Heart left ventricle (tissue), 16 donors: ENCODE results near the gene UBE2QL1. TPM values are rescaled to one million over a fixed set of nuclear protein-coding genes. Genes with fewer than 3 reads are reported as not detected.

Experiments used
- ATAC-seq, 4 donors: fragments of 200-7000 bp; cut with Tn5 transposase; one replicate each; pipeline ENCODE4 v1.9.1; 2020 to 2022; ENCODE audit warnings: moderate library complexity in 4 of 4, mild to moderate bottlenecking in 3 of 4, moderate number of reproducible peaks in 1 of 4
- DNase-seq, 5 donors: peaks; one replicate each; pipeline ENCODE4 v3.0.0-alpha.2; 2020
- H3K27ac ChIP-seq, 12 donors: fragments of 200-600 bp; sonication (generic) in 4 of 12; one replicate each; pipeline versions ENCODE4 v1.5.0 to v1.8.0; 2016 to 2022; ENCODE audit warnings: mild to moderate bottlenecking in 2 of 12
- H3K27me3 ChIP-seq, 9 donors: fragments of 200-600 bp; sonication (generic) in 2 of 9; one replicate each; pipeline versions ENCODE4 v1.5.1 to v1.8.0; 2016 to 2022; ENCODE audit warnings: mild to moderate bottlenecking in 3 of 9
- H3K36me3 ChIP-seq, 9 donors: fragments of 200-600 bp; sonication (generic) in 2 of 9; one replicate each; pipeline versions ENCODE4 v1.5.0 to v1.8.0; 2018 to 2022; ENCODE audit warnings: mild to moderate bottlenecking in 2 of 9
- H3K4me1 ChIP-seq, 12 donors: fragments of 200-600 bp; sonication (generic) in 4 of 12; one replicate each; pipeline versions ENCODE4 v1.5.0 to v1.8.0; 2016 to 2022; ENCODE audit warnings: mild to moderate bottlenecking in 3 of 12
- H3K4me3 ChIP-seq, 12 donors: fragments of 200-600 bp; sonication (generic) in 4 of 12; one replicate each; pipeline versions ENCODE4 v1.5.0 to v1.8.0; 2017 to 2022; ENCODE audit warnings: mild to moderate bottlenecking in 9 of 12, moderate library complexity in 4 of 12
- H3K9me3 ChIP-seq, 12 donors: fragments of 200-600 bp; sonication (generic) in 4 of 12; one replicate each; pipeline versions ENCODE4 v1.5.0 to v1.8.0; 2016 to 2022; ENCODE audit warnings: mild to moderate bottlenecking in 1 of 12
- POLR2A ChIP-seq, 2 donors: fragments of 450-650 bp; IDR thresholded peaks; one replicate each; pipeline ENCODE4 v1.6.1; 2017; ENCODE audit warnings: antibody characterized with exemption in 2 of 2, mild to moderate bottlenecking in 2 of 2, moderate library complexity in 2 of 2
- WGBS, 4 donors: extraction: QIAGEN DNeasy Blood & Tissue Kit in 2 of 4; methylation state at CpG; one replicate each; pipeline versions ENCODE4 v1.1.5 to v1.1.7; 2013 to 2018; 5-methylcytosine and 5-hydroxymethylcytosine counted together
- intact Hi-C, 10 donors: fragments of 100-400 bp; cut with DNase I; formaldehyde crosslinking; loops; one replicate each; pipeline versions ENCODE4 v1.11.1 to v1.14.2; 2022
- polyA plus RNA-seq, 2 donors: library from polyadenylated mRNA; stranded (reverse); fragments of 200-250 nt; gene quantifications; one replicate each; pipeline ENCODE4 v1.2.3, GENCODE V29; 2013
- total RNA-seq, 9 donors: library from RNA; depleted of rRNA in 2 of 9; stranded (reverse); fragments of >200 nt in 2 of 9; fragmentation: NEBNext Ultra II Directional in 3 of 9; extraction: Animal tissue kit (Norgen Biotek cat#: 25700) in 3 of 9; gene quantifications; one replicate each; pipeline versions ENCODE4 v1.1.0 to v1.2.4, GENCODE V29; 2016 to 2023
- TF ChIP-seq, protein P1 (sequence below), 12 donors: fragments of 200-600 bp; sonication (generic) in 4 of 12; IDR thresholded peaks; one replicate each; pipeline versions ENCODE4 v1.5.0 to v1.8.0; 2018 to 2022; ENCODE audit warnings: antibody characterized with exemption in 12 of 12, mild to moderate bottlenecking in 5 of 12
- donor health status: ischemic (EF 13 %, LVEDD 7.1; RV severe dilation, severe dysfunction).
- donor health status: healthy with polysubstance abuse.
- donor health status: DM: no; HTN: yes; CAD: no.
- donor health status: DM: no; HTN: no; CAD: no.
- donor health status: ischemic (EF 25% LVEDD 6.9; RV normal size, moderate dysfunction).
- donor health status: ischemic (EF 25% LVEDD 5.7; RV mildly dilated, moderate dysfunction).
- donor health status: healthy.
- donor health status: DM: yes; HTN: yes; CAD: no.
- donor health status: ischemic (EF 35%, LVEDD 5.7; RV mildly dilated, moderate dysfunction).
- donor health status: nonischemic (EF 11% LVEDD 7.7; RV severe dilation, severe dysfunction).
- donor health status: DM: yes; HTN: yes; CAD: no.
- donor health status: PGD.
- donor health status: ischemic (EF 29% LVEDD 5.4; RV normal size, mild dysfunction).
- donor health status: nonischemic (EF 23%, LVEDD 6.1; RV moderate dilation, normal function).

Gene UBE2QL1
- total and polyA plus RNA-seq, 11 donors, result 9.8 to 32.0 (median 19.7) TPM

DNA sequence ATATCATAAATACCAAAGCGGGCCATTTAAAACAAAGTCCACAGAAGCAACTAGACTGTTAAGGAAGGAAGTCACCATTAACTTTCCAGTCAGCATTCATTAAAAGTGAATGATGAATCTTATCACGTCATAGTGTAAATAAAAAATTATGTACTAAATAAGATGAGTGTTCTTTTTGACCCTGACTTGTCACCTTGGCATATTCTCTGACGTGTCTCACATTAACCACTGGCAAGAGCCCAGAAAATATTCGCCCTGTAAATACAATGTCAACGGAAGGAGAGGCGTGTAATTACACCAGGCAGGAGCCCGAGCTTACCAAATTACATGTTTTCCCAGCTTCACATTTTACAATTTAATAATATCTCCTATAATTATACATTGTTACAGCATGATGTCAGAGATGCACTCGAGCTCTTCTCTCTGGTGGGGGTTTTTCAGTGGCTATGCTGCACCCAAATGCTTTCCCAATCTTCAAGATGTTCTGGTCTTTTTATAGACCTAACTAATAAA lies 29.3 kb upstream of the UBE2QL1 start:
- Histone ChIP-seq H3K36me3 (no peaks in the 10 kb centered on the region), H3K4me1 (peaks cover 0 to 8% (median 0%) of the 10 kb centered on the region in 12 donors), H3K9me3 (no peaks in the 10 kb centered on the region), H3K4me3 (no peak overlapping the region), H3K27me3 (no peaks in the 10 kb centered on the region), H3K27ac (peak overlapping the region in 2 of 12 donors; percentile 3 to 47)
- 29 to 38% (median 30%) methylated on average over 8 of the region's 8 CpGs for WGBS, 4 donors
- ATAC-seq, result peak in 2 of 4 donors; percentile 60 to 70
- intact Hi-C loops, result no loop called here
- no peak for TF ChIP-seq POLR2A (IDR thresholded peaks at IDR 0.05)
- TF ChIP-seq, protein P1, sequence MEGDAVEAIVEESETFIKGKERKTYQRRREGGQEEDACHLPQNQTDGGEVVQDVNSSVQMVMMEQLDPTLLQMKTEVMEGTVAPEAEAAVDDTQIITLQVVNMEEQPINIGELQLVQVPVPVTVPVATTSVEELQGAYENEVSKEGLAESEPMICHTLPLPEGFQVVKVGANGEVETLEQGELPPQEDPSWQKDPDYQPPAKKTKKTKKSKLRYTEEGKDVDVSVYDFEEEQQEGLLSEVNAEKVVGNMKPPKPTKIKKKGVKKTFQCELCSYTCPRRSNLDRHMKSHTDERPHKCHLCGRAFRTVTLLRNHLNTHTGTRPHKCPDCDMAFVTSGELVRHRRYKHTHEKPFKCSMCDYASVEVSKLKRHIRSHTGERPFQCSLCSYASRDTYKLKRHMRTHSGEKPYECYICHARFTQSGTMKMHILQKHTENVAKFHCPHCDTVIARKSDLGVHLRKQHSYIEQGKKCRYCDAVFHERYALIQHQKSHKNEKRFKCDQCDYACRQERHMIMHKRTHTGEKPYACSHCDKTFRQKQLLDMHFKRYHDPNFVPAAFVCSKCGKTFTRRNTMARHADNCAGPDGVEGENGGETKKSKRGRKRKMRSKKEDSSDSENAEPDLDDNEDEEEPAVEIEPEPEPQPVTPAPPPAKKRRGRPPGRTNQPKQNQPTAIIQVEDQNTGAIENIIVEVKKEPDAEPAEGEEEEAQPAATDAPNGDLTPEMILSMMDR (IDR thresholded peaks at IDR 0.05), result no peak
- no peak for DNase-seq

DNA sequence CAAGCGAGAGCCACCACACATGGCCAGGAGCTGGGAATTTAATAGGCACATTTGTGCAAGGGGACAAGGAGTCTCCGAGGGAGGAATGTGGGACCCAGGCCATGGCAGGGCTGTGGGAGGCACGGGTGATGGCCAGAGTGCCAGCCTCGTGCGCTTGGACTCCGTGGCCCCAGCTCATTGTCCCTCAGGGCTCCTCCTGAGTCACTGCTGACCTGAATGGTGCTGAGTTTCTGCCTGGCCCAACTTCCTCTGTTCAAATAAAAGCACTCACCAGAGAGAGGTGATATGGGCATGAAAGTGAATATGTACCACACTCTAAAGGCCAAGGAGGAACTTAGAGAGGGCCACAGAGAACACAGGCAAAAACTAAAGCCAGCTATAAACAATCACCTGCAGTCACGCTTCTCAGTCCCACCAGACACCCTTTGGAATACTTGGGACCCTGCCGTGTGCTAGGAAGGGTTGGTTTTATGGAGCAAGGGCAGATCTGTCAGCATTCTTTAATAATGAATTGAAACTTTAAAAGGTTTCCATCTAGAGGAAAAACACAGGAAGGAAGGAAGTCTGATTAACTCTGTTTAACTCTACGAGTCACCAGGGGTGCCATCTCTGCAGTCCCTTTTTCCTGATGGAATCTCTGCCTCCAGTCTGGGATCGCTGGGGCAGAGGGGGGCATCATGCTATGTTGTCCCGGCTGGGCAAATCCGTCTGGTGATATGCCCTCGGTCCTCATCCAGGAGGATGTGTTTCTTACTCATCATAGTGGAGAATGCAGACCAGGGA lies 25.1 kb upstream of the UBE2QL1 start:
- ATAC-seq, result peak in 3 of 4 donors; percentile 31 to 47 (median 45)
- H3K4me3 ChIP-seq, result no peak overlapping the region
- TF ChIP-seq, protein P1 (IDR thresholded peaks at IDR 0.05), result no peak
- TF ChIP-seq POLR2A (IDR thresholded peaks at IDR 0.05), result no peak

DNA sequence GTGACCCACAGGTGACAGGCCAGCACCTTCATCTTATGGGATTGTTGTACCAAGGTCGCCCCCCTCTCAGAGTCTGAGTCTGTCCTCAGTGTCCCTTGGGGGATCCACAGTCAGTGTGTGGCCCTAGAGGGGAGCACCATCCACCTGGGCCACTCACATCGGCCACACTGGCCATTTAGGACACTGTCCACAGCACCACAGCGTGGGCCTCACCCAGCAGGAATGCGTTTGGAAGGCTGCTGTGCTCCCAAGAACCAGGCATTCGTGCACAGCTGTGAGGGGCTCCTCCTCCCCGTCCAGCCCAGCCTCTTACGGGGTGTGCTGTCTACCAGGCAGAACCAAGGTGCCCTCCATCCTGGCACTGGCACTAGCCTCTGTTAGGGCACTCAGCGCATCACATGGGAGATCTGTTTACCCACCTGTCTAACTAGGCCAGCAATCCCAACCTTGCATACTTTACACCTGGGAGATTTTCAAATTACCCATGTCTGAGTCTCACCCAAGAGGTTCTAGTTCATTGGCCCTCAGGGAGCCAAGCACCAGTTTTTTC lies 24.5 kb upstream of the UBE2QL1 start:
- 75 to 88% (median 82%) methylated on average over 6 to 8 of the region's 8 CpGs for WGBS, 4 donors
- no peaks in the 10 kb centered on the region for H3K9me3 ChIP-seq
- peaks cover 0 to 5% (median 0%) of the 10 kb centered on the region in 12 donors for H3K4me1 ChIP-seq
- TF ChIP-seq POLR2A (IDR thresholded peaks at IDR 0.05), result no peak
- TF ChIP-seq, protein P1 (IDR thresholded peaks at IDR 0.05), result no peak
- intact Hi-C loops, result no loop called here
- H3K4me3 ChIP-seq, result no peak overlapping the region
- DNase-seq (no peak), ATAC-seq (no peak)
- H3K36me3 ChIP-seq, result no peaks in the 10 kb centered on the region
- H3K27me3 ChIP-seq, result no peaks in the 10 kb centered on the region
- H3K27ac ChIP-seq, result no peak overlapping the region

More for the DNA sequence above, 25.1 kb upstream of the UBE2QL1 start:
- H3K9me3 ChIP-seq, result no peaks in the 10 kb centered on the region
- H3K27me3 ChIP-seq, result no peaks in the 10 kb centered on the region
- intact Hi-C loops, result no loop called here
- no peak overlapping the region for H3K27ac ChIP-seq
- H3K36me3 ChIP-seq, result no peaks in the 10 kb centered on the region
- peaks cover 0 to 8% (median 0%) of the 10 kb centered on the region in 12 donors for H3K4me1 ChIP-seq
- no peak for DNase-seq
- 61 to 75% (median 72%) methylated on average over 13 of the region's 13 CpGs for WGBS, 4 donors

DNA sequence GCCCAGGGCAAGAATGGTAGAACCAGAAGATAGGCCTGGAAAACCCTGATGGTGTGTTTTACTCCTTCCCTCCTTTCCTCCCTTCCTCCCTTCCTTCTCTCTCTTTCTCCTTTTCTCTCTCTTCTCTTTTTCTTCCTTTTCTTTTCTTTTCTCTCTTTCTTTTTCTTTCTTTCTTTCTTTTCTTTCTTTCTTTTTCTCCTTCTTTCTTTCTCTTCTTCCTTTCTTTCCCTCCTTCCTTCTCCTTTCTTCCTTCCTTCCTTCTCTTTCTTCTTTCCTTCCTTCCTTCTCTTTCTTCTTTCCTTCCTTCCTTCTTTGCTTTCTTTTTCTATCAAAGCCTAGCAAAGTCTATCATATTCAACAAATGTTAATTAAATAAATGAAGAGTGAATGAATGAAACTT lies 24.0 kb upstream of the UBE2QL1 start:
- H3K27ac ChIP-seq, result no peak overlapping the region
- H3K4me3 ChIP-seq, result no peak overlapping the region
- TF ChIP-seq POLR2A (IDR thresholded peaks at IDR 0.05), result no peak
- TF ChIP-seq, protein P1 (IDR thresholded peaks at IDR 0.05), result no peak
- no peaks in the 10 kb centered on the region for H3K27me3 ChIP-seq
- DNase-seq (no peak), ATAC-seq (no peak)
- H3K4me1 ChIP-seq, result peaks cover 0 to 2% (median 0%) of the 10 kb centered on the region in 12 donors
- intact Hi-C loops, result no loop called here
- H3K36me3 ChIP-seq, result no peaks in the 10 kb centered on the region
- H3K9me3 ChIP-seq, result no peaks in the 10 kb centered on the region
